GM12872 (cell line): ENCODE measurements around the gene KDM2A.

Experiments
- CTCF ChIP-seq: IDR thresholded peaks from 3 replicates; pipeline ENCODE4 v1.5.1; 2011; ENCODE audit warnings: low read depth, mild to moderate bottlenecking, low read length, moderate library complexity; ENCODE audit not compliant: insufficient read depth

KDM2A gene

GRCh38 chr11:67163006-67163405 is 43.9 kb downstream of the KDM2A start:
- no peak for TF ChIP-seq CTCF

GRCh38 chr11:67165623-67166022 is 46.6 kb downstream of the KDM2A start:
- TF ChIP-seq CTCF: no peak

GRCh38 chr11:67167091-67167490 is 48.0 kb downstream of the KDM2A start:
- no peak for TF ChIP-seq CTCF

GRCh38 chr11:67167719-67168118 is 48.7 kb downstream of the KDM2A start:
- no peak for TF ChIP-seq CTCF

GRCh38 chr11:67174311-67174710 is 55.2 kb downstream of the KDM2A start:
- no peak for TF ChIP-seq CTCF

GRCh38 chr11:67177399-67178281 is 58.6 kb downstream of the KDM2A start:
- TF ChIP-seq CTCF: no peak

GRCh38 chr11:67178421-67178820 is 59.4 kb downstream of the KDM2A start:
- no peak for TF ChIP-seq CTCF
